ENCODE results near the gene NEMP1.

NEMP1 gene

DNA sequence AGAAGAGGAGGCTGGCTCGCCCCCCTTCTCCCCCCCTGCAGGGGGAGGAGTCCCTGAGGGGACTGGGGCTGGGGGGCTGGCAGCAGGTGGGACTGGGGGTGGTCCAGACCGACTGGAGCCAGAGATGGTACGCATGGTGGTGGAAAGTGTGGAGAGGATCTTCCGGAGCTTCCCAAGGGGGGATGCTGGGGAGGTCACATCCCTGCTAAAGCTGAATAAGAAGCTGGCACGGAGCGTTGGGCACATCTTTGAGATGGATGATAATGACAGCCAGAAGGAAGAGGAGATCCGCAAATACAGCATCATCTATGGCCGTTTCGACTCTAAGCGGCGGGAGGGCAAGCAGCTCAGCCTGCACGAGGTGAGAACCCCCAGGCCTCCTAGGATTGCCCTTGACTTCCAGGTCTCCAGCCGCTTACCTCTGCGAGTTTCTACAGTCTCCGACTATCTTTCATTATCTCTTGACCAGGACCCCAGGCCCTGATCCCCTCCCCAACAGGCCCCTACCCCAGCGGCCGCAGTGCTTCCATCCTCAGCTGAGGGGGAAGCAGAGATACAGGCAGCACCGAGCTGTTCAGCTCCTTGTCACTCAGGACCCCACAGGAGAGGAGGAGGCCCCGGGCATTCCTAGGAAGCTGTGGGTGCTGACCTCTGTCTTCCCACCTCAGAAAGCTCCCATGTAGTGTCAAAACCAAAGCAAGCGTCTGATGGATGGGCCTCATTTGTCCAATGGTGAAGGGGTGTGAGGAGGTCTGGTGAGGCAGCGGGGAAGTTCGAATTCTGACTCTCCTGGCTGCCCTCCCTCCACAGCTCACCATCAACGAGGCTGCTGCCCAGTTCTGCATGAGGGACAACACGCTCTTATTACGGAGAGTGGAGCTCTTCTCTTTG, 13.3 kb upstream of the NEMP1 start:
- H3K27ac ChIP-seq: peak overlapping the region; percentile 100
- ChIA-PET POLR2A (ENCODE audit: low non-redundant PET) (interaction anchor here (0.6 to 3.0 kb wide), 3 partner anchors 13 to 20 kb away, joined by 4 to 11 read pairs (median 7); partner anchors contain the start of gene STAT6), CTCF (interaction anchor here (0.5 to 2.7 kb wide), 5 partner anchors 19 to 29 kb away, joined by 3 to 15 read pairs (median 7); partner anchors contain the start of gene STAT6)
- DNase-seq (ENCODE audit: low spot score): no peak
- TF ChIP-seq, protein P1, sequence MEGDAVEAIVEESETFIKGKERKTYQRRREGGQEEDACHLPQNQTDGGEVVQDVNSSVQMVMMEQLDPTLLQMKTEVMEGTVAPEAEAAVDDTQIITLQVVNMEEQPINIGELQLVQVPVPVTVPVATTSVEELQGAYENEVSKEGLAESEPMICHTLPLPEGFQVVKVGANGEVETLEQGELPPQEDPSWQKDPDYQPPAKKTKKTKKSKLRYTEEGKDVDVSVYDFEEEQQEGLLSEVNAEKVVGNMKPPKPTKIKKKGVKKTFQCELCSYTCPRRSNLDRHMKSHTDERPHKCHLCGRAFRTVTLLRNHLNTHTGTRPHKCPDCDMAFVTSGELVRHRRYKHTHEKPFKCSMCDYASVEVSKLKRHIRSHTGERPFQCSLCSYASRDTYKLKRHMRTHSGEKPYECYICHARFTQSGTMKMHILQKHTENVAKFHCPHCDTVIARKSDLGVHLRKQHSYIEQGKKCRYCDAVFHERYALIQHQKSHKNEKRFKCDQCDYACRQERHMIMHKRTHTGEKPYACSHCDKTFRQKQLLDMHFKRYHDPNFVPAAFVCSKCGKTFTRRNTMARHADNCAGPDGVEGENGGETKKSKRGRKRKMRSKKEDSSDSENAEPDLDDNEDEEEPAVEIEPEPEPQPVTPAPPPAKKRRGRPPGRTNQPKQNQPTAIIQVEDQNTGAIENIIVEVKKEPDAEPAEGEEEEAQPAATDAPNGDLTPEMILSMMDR (conservative IDR thresholded peaks at IDR 0.05; ENCODE audit: low read depth): no peak

DNA sequence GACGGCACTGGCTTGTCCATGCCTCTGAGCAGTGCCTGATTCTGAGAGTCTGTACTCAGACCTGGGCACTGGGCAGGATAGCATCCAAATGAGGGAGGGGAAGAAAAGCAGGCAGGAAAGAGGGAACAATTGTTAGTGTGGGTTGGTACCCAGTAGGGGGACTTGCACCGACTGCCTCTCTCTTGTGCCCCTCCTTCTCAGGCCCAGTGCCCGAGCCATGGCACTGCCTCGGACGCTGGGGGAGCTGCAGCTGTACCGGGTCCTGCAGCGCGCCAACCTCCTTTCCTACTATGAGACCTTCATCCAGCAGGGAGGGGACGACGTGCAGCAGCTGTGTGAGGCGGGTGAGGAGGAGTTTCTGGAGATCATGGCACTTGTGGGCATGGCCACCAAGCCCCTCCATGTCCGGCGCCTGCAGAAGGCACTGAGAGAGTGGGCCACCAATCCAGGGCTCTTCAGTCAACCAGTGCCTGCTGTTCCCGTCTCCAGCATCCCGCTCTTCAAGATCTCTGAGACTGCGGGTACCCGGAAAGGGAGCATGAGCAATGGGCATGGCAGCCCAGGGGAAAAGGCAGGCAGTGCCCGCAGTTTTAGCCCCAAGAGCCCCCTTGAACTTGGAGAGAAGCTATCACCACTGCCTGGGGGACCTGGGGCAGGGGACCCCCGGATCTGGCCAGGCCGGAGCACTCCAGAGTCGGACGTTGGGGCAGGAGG, 12.5 kb upstream of the NEMP1 start:
- CTCF ChIA-PET: interaction anchor here (1.1 to 2.7 kb wide), 2 partner anchors 18 to 20 kb away, joined by 7 to 15 read pairs; partner anchors contain the start of gene STAT6
- TF ChIP-seq, protein P1 (conservative IDR thresholded peaks at IDR 0.05; ENCODE audit: low read depth): no peak
- POLR2A ChIA-PET (ENCODE audit: low non-redundant PET): interaction anchor here (0.6 to 3.0 kb wide), 2 partner anchors 13 to 20 kb away, joined by 4 to 11 read pairs; partner anchors contain the start of gene STAT6

DNA sequence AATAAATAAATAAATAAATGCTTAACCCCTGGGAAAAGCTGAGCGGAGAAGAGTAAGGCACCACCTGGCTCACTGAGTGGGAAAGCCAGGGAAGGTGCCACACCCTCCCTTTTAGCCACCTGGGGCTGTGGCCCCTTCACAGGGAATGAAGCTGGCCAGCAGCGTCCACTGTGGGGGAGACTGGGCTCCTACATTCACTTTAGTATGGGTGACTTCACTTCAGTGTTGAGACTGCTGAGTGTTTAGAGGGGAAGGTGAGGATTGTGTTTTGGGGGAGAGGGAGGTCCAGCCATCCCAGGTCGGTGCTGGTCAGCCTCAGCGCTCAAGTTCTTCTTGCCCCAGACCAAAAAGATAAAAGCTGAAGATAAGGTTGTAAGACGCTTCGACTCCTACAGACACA, 11.9 kb upstream of the NEMP1 start:
- ChIA-PET CTCF (interaction anchor here (1.1 to 2.7 kb wide), 2 partner anchors 18 to 21 kb away, joined by 7 to 15 read pairs; partner anchors contain the start of gene STAT6), POLR2A (ENCODE audit: low non-redundant PET) (interaction anchor here (3.0 kb wide), 1 partner anchor 21 kb away, joined by 11 read pairs; the partner anchor contains the start of gene STAT6)
- TF ChIP-seq, protein P1 (conservative IDR thresholded peaks at IDR 0.05; ENCODE audit: low read depth): no peak
- DNase-seq (ENCODE audit: low spot score): no peak
- peak overlapping the region; percentile 100 for H3K27ac ChIP-seq

More for the DNA sequence above, 12.5 kb upstream of the NEMP1 start:
- DNase-seq (ENCODE audit: low spot score): no peak
- peak overlapping the region; percentile 100 for H3K27ac ChIP-seq

GRCh38 chr12:57089271-57090245, 11.0 kb upstream of the NEMP1 start:
- TF ChIP-seq, protein P1 (conservative IDR thresholded peaks at IDR 0.05; ENCODE audit: low read depth): no peak
- ChIA-PET CTCF (interaction anchor here (2.7 kb wide), 1 partner anchor 22 kb away, joined by 15 read pairs; the partner anchor contains the start of gene STAT6), POLR2A (ENCODE audit: low non-redundant PET) (interaction anchor here (3.0 kb wide), 1 partner anchor 22 kb away, joined by 11 read pairs; the partner anchor contains the start of gene STAT6)
- DNase-seq (ENCODE audit: low spot score): no peak
- peak overlapping the region; percentile 100 for H3K27ac ChIP-seq

DNA sequence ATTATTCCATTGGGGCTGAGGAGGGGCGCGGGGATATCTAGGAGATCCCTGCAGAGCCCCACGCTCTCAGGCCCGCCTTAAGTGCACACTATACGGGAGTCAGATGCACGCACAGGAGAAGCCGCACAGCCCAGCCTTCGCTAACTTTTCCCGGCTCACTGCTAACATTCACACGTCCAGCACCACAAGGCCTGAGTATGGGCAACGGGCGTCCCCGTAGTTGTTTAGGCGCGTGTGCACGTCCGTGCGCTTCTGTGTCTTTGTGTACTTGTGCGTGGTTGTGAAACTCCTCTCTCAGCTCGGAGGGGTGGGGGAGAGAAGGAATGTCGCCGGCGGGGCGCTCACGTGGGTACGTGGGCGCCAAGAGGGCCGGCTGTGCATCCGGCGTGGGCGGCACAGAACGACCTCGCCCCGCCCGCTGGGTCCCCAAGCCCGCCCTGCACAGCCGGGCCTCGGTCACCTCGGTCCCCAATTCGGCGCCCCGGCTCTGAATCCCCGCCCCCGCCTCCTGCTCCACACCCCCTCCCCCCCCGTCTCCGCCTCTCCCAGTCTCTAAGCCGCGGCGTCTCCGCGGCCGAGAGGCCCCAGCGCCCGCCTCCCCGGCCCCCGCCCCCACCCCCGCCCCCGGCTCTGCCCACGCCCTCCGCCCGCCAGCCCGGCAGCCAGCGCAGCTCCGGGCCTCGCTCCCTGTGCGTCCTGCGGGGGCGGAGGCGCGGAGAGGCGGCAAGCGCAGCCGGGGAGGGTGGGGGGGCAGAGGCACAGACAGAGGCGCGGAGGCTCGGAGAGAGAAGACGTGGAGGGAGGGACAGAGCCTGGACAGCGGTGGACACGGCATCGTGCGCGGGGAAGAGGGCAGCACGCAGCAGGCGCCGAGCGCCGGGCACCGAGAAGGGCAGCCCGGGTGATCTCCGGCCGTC, 10.0 kb upstream of the NEMP1 start, which contains the start of gene NAB2:
TSS of gene NAB2 (plus strand) at position 761 of the 917 bp plus-strand sequence. CDS start 158 bp downstream, outside the sequence.
- TF ChIP-seq, protein P1 (conservative IDR thresholded peaks at IDR 0.05; ENCODE audit: low read depth): no peak
- POLR2A ChIA-PET (ENCODE audit: low non-redundant PET): interaction anchor here (0.6 to 2.9 kb wide), 3 partner anchors 14 to 96 kb away, joined by 4 to 37 read pairs (median 8); partner anchors contain the start of gene STAT6
- DNase-seq (ENCODE audit: low spot score): peak; percentile 79
- peak within 1 kb of the TSS; percentile 100 for H3K27ac ChIP-seq
- CTCF ChIA-PET: interaction anchor here (0.7 to 2.7 kb wide), 3 partner anchors 19 to 495 kb away, joined by 3 to 15 read pairs (median 6); partner anchors contain the start of gene STAT6

Measured in RWPE1 (cell line).